HepG2 (cell line): Measurements from ENCODE around the gene SACS.

Experiments
- BCLAF1 ChIP-seq: fragments of 450-650 bp; IDR thresholded peaks from 2 replicates; pipeline ENCODE4 v1.6.1; 2017; ENCODE audit warnings: mild to moderate bottlenecking
- ZC3H13 ChIP-seq: sonication (generic); formaldehyde crosslinking; IDR thresholded peaks from 2 replicates; pipeline ENCODE4 v1.8.1; 2023; ENCODE audit warnings: mild to moderate bottlenecking, missing genetic modification reagents, moderate library complexity
- ZNF225 ChIP-seq: sonication (generic); formaldehyde crosslinking; IDR thresholded peaks from 2 replicates; pipeline ENCODE4 v1.4.0; 2020; ENCODE audit warnings: mild to moderate bottlenecking, missing genetic modification reagents

- TF ChIP-seq ZNF225 = no peak
- no peak for TF ChIP-seq BCLAF1
- TF ChIP-seq ZC3H13 (CRISPR knock-in tag) = no peak
Measured at GRCh38 chr13:23392313-23392712, 41.2 kb downstream of the SACS start.
